ENCODE measurements around the gene SLC37A2.

- no peak for TF ChIP-seq CTCF (IDR thresholded peaks at IDR 0.05; ENCODE audit: extremely low read depth in 1 of 2, insufficient read depth in 1 of 2, low read depth in 1 of 2, low read length in 2 of 2)
- TF ChIP-seq EZH2 (IDR thresholded peaks at IDR 0.05; ENCODE audit: borderline replicate concordance, low read depth, low read length, severe bottlenecking) = no peak
- TF ChIP-seq MYC (IDR thresholded peaks at IDR 0.05; ENCODE audit: low read depth, low read length) = no peak
- no peak for TF ChIP-seq POLR2A (IDR thresholded peaks at IDR 0.05; ENCODE audit: low read depth, low read length)
- no peak for TF ChIP-seq POLR2AphosphoS5 (IDR thresholded peaks at IDR 0.05; ENCODE audit: insufficient read depth, low read depth, low read length)
- TF ChIP-seq JUN (IDR thresholded peaks at IDR 0.05; ENCODE audit: borderline replicate concordance, insufficient read depth, insufficient read length, low read depth) = no peak
Measured at GRCh38 chr11:125020342-125020741, 42.8 kb upstream of the SLC37A2 start.

All from endothelial cell of umbilical vein (primary cell).